ENCODE results near the gene NFATC2.

GRCh38 chr20:51423290-51423667 lies 119.2 kb downstream of the NFATC2 start:
- TF ChIP-seq POLR2A (IDR thresholded peaks at IDR 0.05) (no peak), CTCF (IDR thresholded peaks at IDR 0.05) (no peak)
